Endothelial cell of umbilical vein (primary cell): ENCODE measurements around the gene HTT. TPM values are rescaled to one million over a fixed set of nuclear protein-coding genes. Genes with fewer than 3 reads are reported as not detected.

Experiments
- BruUV-seq: library from RNA; stranded (reverse); fragments of 400-500 nt; replicated peaks from 2 replicates; lab custom pipeline; 2021; lab: Mats Ljungman, UMichigan
- CTCF ChIA-PET: fragments of 300-600, 350-600 bp; sonication (Branson Sonifier 250); formaldehyde crosslinking; loops from one replicate; lab custom pipeline; 2021; ENCODE audit warnings: antibody characterized with exemption, inconsistent platforms; lab: Charles Lee
- POLR2A ChIA-PET: fragments of 300-600, 350-600 bp; sonication (Branson Sonifier 250); formaldehyde crosslinking; loops from one replicate; lab custom pipeline; 2021; ENCODE audit warnings: antibody characterized with exemption, inconsistent platforms; lab: Charles Lee
- DNase-seq: peaks from one replicate; pipeline ENCODE4 v3.0.0-alpha.2; 2011; ENCODE audit warnings: low read depth, low spot score
- FAIRE-seq: peaks from 2 replicates; lab custom pipeline; 2011; peaks lifted over from hg19 to GRCh38; lab: Jason Lieb, UNC
- H2AFZ ChIP-seq: 2 replicates; pipeline ENCODE4 v1.6.0; 2012; ENCODE audit warnings: low read depth, low read length, control low read depth, inconsistent platforms
- H3K27ac ChIP-seq: 2 replicates; pipeline ENCODE4 v1.5.1; 2011; ENCODE audit warnings: low read depth, mild to moderate bottlenecking, control low read depth, low read length, moderate library complexity; ENCODE audit not compliant: insufficient read depth
- H3K27me3 ChIP-seq, 2 experiments: 2 replicates each; pipeline versions ENCODE4 v1.6.0 to v1.6.1; 2011; ENCODE audit warnings: low read length in 2 of 2, mixed read lengths in 1 of 2; ENCODE audit not compliant: control insufficient read depth in 2 of 2, insufficient read depth in 2 of 2
- H3K36me3 ChIP-seq, 2 experiments: 2 replicates in 1 of 2; 3 replicates in 1 of 2; pipeline ENCODE4 v1.5.1; 2011; ENCODE audit warnings: low read length in 2 of 2, mild to moderate bottlenecking in 1 of 2, moderate library complexity in 1 of 2; ENCODE audit not compliant: control insufficient read depth in 2 of 2, insufficient read depth in 2 of 2; ENCODE audit errors: extremely low read depth in 1 of 2
- H3K4me1 ChIP-seq: 3 replicates; pipeline ENCODE4 v1.5.1; 2011; ENCODE audit warnings: mild to moderate bottlenecking, low read length; ENCODE audit not compliant: control insufficient read depth, insufficient read depth; ENCODE audit errors: extremely low read depth
- H3K4me2 ChIP-seq: 2 replicates; pipeline ENCODE4 v1.6.1; 2011; ENCODE audit warnings: low read length, control low read depth, mixed read lengths; ENCODE audit not compliant: insufficient read depth
- H3K4me3 ChIP-seq, 3 experiments: fragments of 200-600 bp in 1 of 3; sonication (generic), shearing (Covaris generic) in 1 of 3; replicated peaks in 1 of 3; 2 replicates each; pipeline ENCODE4 v1.5.1; 2011 to 2016; ENCODE audit warnings: control low read depth in 3 of 3, low read length in 3 of 3, mild to moderate bottlenecking in 2 of 3, inconsistent platforms in 1 of 3, low read depth in 1 of 3, moderate library complexity in 1 of 3; ENCODE audit not compliant: insufficient read depth in 1 of 3
- H3K79me2 ChIP-seq: 2 replicates; pipeline ENCODE4 v1.6.0; 2012; ENCODE audit warnings: low read length, inconsistent platforms; ENCODE audit not compliant: control insufficient read depth, insufficient read depth
- H3K9ac ChIP-seq: replicated peaks from 2 replicates; pipeline ENCODE3; 2011; ENCODE audit warnings: low read length, control low read depth; ENCODE audit not compliant: insufficient read depth; ENCODE audit errors: extremely low read depth
- H3K9me1 ChIP-seq: replicated peaks from 3 replicates; pipeline ENCODE4 v1.6.0; 2011; ENCODE audit warnings: mild to moderate bottlenecking, low read length; ENCODE audit not compliant: control insufficient read depth, insufficient read depth; ENCODE audit errors: extremely low read depth
- H3K9me3 ChIP-seq: replicated peaks from 2 replicates; pipeline ENCODE4 v1.5.1; 2012; ENCODE audit warnings: low read length, inconsistent platforms; ENCODE audit not compliant: control insufficient read depth, insufficient read depth
- H4K20me1 ChIP-seq: replicated peaks from 2 replicates; pipeline ENCODE3; 2011; ENCODE audit warnings: mild to moderate bottlenecking, low read length; ENCODE audit not compliant: control insufficient read depth, insufficient read depth; ENCODE audit errors: extremely low read depth
- EZH2 ChIP-seq: IDR thresholded peaks from 2 replicates; pipeline ENCODE4 v1.6.1; 2012; ENCODE audit warnings: borderline replicate concordance, low read depth, mild to moderate bottlenecking, moderate library complexity, low read length, inconsistent platforms; ENCODE audit not compliant: severe bottlenecking
- FOS ChIP-seq: IDR thresholded peaks from 2 replicates; pipeline ENCODE4 v1.6.1; 2011; ENCODE audit warnings: mild to moderate bottlenecking, low read length, moderate library complexity, borderline replicate concordance; ENCODE audit not compliant: insufficient read depth
- GATA2 ChIP-seq: IDR thresholded peaks from 2 replicates; pipeline ENCODE4 v1.7.0; 2011; ENCODE audit warnings: low read depth, mild to moderate bottlenecking, moderate library complexity, mixed read lengths, low read length; ENCODE audit not compliant: insufficient read length, insufficient read depth
- JUN ChIP-seq: IDR thresholded peaks from 2 replicates; pipeline ENCODE4 v1.6.1; 2011; ENCODE audit warnings: borderline replicate concordance, low read depth; ENCODE audit not compliant: insufficient read length, insufficient read depth
- MYC ChIP-seq: IDR thresholded peaks from one replicate; pipeline ENCODE4 v1.6.1; 2011; ENCODE audit warnings: mild to moderate bottlenecking, low read depth, low read length
- POLR2A ChIP-seq: IDR thresholded peaks from 2 replicates; pipeline ENCODE4 v1.6.1; 2012; ENCODE audit warnings: low read depth, mild to moderate bottlenecking, control low read depth, low read length
- POLR2AphosphoS5 ChIP-seq: IDR thresholded peaks from 2 replicates; pipeline ENCODE4 v1.6.1; 2012; ENCODE audit warnings: low read depth, mild to moderate bottlenecking, control low read depth, low read length, moderate library complexity; ENCODE audit not compliant: insufficient read depth
- dilution Hi-C: fragments of 300-500 bp; cut with MboI; formaldehyde crosslinking; loops from one replicate; pipeline ENCODE4 v1.15.0; 2019; ENCODE audit warnings: low sequenced_read_pairs; ENCODE audit not compliant: extremely low pct_ligation_motif_present
- intact Hi-C: fragments of 100-400 bp; cut with micrococcal nuclease; formaldehyde crosslinking; loops from one replicate; pipeline ENCODE4 v1.10.0; 2022
- polyA plus RNA-seq, 4 experiments: library from polyadenylated mRNA; depleted of rRNA in 3 of 4; stranded (reverse) in 3 of 4; unstranded in 1 of 4; fragments of >200 nt; gene quantifications; 2 replicates each; pipeline versions ENCODE4 v1.2.1 to v1.2.3, GENCODE V29; 2011 to 2012; ENCODE audit warnings: missing spikeins in 1 of 4
- total RNA-seq: library from RNA; stranded (reverse); gene quantifications from 2 replicates; pipeline ENCODE4 v1.2.3, GENCODE V29; 2021
- TF ChIP-seq, protein P1 (sequence below), 2 donors: IDR thresholded peaks; 1 replicate in 1 of 2; 2 replicates in 1 of 2; pipeline ENCODE4 v1.5.1; 2011; ENCODE audit warnings: low read length in 2 of 2, mild to moderate bottlenecking in 2 of 2, moderate library complexity in 2 of 2, control low read depth in 1 of 2, inconsistent platforms in 1 of 2, low read depth in 1 of 2; ENCODE audit not compliant: insufficient read depth in 1 of 2; ENCODE audit errors: extremely low read depth in 1 of 2
- TF ChIP-seq, protein P2 (sequence below): IDR thresholded peaks from 2 replicates; pipeline ENCODE4 v1.6.1; 2011; ENCODE audit not compliant: insufficient read depth, insufficient read length

The HTT gene
- total and polyA plus RNA-seq, 2 donors (not counting 3 experiments of a cell fraction or from before 2014, with no cell fraction given) = 15.7 to 61.2 TPM

DNA sequence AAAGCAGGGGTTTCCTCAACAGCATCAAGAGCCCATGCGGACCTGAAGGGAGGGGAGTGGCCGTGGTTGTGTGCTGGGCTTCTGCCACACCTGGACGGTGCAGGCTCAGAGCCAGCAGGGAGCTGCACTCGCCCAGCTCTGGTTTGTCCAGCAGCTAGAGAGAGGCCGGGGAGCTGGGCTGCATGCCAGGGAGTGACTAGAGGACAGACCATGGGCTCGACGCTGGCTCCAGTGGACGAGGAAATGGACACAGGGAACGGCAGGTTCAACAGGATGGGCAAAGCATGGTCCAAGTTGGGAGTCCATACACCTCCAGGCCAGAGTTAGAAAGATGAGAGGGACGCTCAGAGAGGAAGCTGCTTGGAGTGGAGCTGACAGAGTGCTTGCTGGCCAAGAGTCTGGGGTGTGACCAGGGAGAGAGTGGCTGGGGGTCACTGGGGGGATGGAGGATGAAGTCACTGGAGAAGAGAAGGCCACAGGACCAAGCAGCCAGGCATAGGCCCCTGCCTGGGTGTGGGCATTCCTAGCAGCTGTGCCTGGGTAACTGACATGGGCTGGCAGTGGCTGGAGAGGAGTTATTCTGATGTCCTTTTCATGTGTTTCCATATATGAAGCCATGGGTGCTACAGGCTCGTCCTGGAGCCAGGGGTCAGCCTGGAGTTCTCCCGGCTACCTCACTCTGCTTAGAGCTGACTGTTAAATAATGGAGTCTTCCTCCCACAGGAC is 43.0 kb upstream of the HTT start:
- ChIA-PET POLR2A (no interaction called here), CTCF (interaction anchor here (0.6 to 2.7 kb wide), 2 partner anchors 15 to 53 kb away, joined by 3 to 6 read pairs; no protein-coding TSS in a partner anchor)
- Histone ChIP-seq H3K4me2 (no peak overlapping the region), H3K36me3 (no peaks in the 10 kb centered on the region), H3K9me1 (no peaks in the 10 kb centered on the region), H3K4me1 (no peaks in the 10 kb centered on the region), H3K27ac (no peak overlapping the region), H4K20me1 (no peaks in the 10 kb centered on the region), H3K79me2 (no peaks in the 10 kb centered on the region), H3K9me3 (no peaks in the 10 kb centered on the region), H2AFZ (no peak overlapping the region), H3K27me3 (peaks cover 0 to 1% of the 10 kb centered on the region in 2 experiments), H3K9ac (no peak overlapping the region), H3K4me3 (no peak overlapping the region)
- FAIRE-seq = no peak
- dilution Hi-C loops (no loop called here), intact Hi-C loops (no loop called here)
- TF ChIP-seq GATA2 = no peak
- DNase-seq = no peak
- BruUV-seq = no TSS peak

DNA sequence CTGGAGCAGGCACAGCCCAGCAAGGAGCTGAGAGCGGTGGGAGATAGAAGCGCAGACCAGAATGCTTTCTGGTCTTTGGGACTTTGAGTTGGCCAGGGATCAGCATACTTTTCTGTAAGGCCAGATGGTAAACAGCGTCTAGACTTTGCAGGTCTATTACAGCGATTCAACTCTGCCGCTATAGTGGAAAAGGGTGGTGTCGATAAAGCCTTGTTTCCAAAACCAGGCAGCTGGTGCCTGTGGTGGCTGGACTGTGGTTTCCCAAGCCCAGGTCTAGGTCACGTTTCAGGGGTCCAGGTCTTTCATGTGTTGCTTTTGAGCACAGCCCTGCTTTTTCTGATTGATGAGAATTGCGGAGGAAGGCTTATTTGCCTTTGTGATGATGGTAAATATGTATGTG is 40.2 kb upstream of the HTT start:
- no peaks in the 10 kb centered on the region for H4K20me1 ChIP-seq
- intact Hi-C loops (no loop called here), dilution Hi-C loops (no loop called here)
- no peak overlapping the region for H3K9ac ChIP-seq
- H3K27ac ChIP-seq = no peak overlapping the region
- BruUV-seq = no TSS peak
- H3K9me3 ChIP-seq = no peaks in the 10 kb centered on the region
- H2AFZ ChIP-seq = no peak overlapping the region
- no peak overlapping the region for H3K4me3 ChIP-seq
- no peak overlapping the region for H3K4me2 ChIP-seq
- no peak for DNase-seq
- ChIA-PET POLR2A (no interaction called here), CTCF (interaction anchor here (1.1 to 2.7 kb wide), 2 partner anchors 14 to 56 kb away, joined by 3 to 6 read pairs; no protein-coding TSS in a partner anchor)
- TF ChIP-seq MYC = no peak
- TF ChIP-seq GATA2 = no peak
- no peak for TF ChIP-seq FOS
- TF ChIP-seq, protein P1, sequence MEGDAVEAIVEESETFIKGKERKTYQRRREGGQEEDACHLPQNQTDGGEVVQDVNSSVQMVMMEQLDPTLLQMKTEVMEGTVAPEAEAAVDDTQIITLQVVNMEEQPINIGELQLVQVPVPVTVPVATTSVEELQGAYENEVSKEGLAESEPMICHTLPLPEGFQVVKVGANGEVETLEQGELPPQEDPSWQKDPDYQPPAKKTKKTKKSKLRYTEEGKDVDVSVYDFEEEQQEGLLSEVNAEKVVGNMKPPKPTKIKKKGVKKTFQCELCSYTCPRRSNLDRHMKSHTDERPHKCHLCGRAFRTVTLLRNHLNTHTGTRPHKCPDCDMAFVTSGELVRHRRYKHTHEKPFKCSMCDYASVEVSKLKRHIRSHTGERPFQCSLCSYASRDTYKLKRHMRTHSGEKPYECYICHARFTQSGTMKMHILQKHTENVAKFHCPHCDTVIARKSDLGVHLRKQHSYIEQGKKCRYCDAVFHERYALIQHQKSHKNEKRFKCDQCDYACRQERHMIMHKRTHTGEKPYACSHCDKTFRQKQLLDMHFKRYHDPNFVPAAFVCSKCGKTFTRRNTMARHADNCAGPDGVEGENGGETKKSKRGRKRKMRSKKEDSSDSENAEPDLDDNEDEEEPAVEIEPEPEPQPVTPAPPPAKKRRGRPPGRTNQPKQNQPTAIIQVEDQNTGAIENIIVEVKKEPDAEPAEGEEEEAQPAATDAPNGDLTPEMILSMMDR (IDR thresholded peaks at IDR 0.05; ENCODE audit: extremely low read depth in 1 of 2, insufficient read depth in 1 of 2, low read depth in 1 of 2, low read length in 2 of 2) = no peak
- TF ChIP-seq, protein P2, sequence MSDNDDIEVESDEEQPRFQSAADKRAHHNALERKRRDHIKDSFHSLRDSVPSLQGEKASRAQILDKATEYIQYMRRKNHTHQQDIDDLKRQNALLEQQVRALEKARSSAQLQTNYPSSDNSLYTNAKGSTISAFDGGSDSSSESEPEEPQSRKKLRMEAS = no peak
- no peak for TF ChIP-seq POLR2AphosphoS5
- TF ChIP-seq EZH2 = no peak
- no peak for TF ChIP-seq POLR2A
- TF ChIP-seq JUN = no peak
- no peaks in the 10 kb centered on the region for H3K27me3 ChIP-seq
- H3K36me3 ChIP-seq = no peaks in the 10 kb centered on the region
- no peak for FAIRE-seq
- no peaks in the 10 kb centered on the region for H3K79me2 ChIP-seq
- no peaks in the 10 kb centered on the region for H3K9me1 ChIP-seq
- no peaks in the 10 kb centered on the region for H3K4me1 ChIP-seq
